Measurements from ENCODE around the gene MRPL32. TPM values are rescaled to one million over a fixed set of nuclear protein-coding genes. Genes with fewer than 3 reads are reported as not detected.

MRPL32 gene
- total and polyA plus RNA-seq, 2 donors (not counting 1 experiment from before 2014, with no cell fraction given), result 54.4 to 63.7 TPM

DNA sequence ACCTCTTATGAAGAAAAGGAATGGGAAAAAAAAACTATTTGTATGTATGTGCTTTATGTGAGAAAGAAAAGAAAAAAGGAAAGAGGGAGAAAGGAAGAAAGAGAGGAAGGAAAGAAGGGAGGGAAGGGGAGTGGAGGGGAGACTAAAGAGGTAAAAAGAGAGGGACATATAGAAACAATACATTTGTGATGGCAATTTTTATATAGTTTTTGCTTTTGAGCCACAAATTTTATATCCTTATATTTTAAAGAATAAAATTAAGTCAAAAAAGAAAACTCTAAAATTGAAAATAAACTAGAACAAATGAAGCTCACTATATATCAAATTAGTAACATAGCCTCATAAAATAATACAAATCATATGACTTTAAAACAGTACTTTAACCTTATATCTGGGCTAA lies 31.3 kb upstream of the MRPL32 start:
- no peak for DNase-seq (ENCODE audit: low read depth in 2 of 2)
- Histone ChIP-seq H3K4me3 (replicated peaks in 1 of 4; ENCODE audit: control extremely low read depth in 1 of 4, insufficient read depth in 1 of 4, low read depth in 3 of 4, low read length in 4 of 4) (no peak overlapping the region), H3K4me2 (ENCODE audit: extremely low read depth, insufficient read depth, low read length) (no peak overlapping the region), H4K20me1 (ENCODE audit: control insufficient read depth, extremely low read depth, insufficient read depth, low read length) (no peaks in the 10 kb centered on the region), H3K4me1 (ENCODE audit: control insufficient read depth, extremely low read depth, insufficient read depth, low read length) (no peaks in the 10 kb centered on the region), H3K9ac (ENCODE audit: insufficient read depth, low read length) (no peak overlapping the region), H2AFZ (ENCODE audit: low read length) (no peak overlapping the region), H3K27me3 (ENCODE audit: control insufficient read depth, insufficient read depth, low read length) (no peaks in the 10 kb centered on the region), H3K9me3 (ENCODE audit: control insufficient read depth, insufficient read depth, low read depth, low read length) (no peaks in the 10 kb centered on the region), H3K79me2 (ENCODE audit: control insufficient read depth, insufficient read depth, low read length) (no peaks in the 10 kb centered on the region), H3K27ac (ENCODE audit: insufficient read depth, low read length) (no peak overlapping the region), H3K36me3 (ENCODE audit: control insufficient read depth, insufficient read depth, low read length) (no peaks in the 10 kb centered on the region)
- no peak for TF ChIP-seq EZH2 (IDR thresholded peaks at IDR 0.05; ENCODE audit: low read length, missing control alignments)
- TF ChIP-seq, protein P1, sequence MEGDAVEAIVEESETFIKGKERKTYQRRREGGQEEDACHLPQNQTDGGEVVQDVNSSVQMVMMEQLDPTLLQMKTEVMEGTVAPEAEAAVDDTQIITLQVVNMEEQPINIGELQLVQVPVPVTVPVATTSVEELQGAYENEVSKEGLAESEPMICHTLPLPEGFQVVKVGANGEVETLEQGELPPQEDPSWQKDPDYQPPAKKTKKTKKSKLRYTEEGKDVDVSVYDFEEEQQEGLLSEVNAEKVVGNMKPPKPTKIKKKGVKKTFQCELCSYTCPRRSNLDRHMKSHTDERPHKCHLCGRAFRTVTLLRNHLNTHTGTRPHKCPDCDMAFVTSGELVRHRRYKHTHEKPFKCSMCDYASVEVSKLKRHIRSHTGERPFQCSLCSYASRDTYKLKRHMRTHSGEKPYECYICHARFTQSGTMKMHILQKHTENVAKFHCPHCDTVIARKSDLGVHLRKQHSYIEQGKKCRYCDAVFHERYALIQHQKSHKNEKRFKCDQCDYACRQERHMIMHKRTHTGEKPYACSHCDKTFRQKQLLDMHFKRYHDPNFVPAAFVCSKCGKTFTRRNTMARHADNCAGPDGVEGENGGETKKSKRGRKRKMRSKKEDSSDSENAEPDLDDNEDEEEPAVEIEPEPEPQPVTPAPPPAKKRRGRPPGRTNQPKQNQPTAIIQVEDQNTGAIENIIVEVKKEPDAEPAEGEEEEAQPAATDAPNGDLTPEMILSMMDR (conservative IDR thresholded peaks at IDR 0.05 in 1 of 2, IDR thresholded peaks at IDR 0.05 in 1 of 2; ENCODE audit: low read depth in 1 of 2, low read length in 2 of 2), result no peak

DNA sequence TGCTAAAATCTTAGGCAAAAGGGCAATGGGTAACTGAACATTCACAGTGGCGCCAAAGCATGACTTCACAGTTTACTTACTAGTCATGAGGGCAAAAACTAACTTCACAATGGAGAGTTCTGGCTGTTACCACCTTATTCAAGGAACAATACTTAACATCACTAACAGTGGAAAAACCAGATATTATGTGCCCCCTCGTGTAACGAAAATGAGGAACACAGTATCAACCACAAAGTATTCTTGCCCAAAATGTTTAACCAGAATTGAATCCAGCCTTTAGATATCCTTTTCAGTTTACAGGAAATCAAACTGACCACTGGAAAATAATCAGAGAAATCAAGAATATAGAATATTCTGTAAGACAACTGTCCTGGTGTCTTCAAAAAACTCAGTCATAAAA lies 29.8 kb upstream of the MRPL32 start:
- no peaks in the 10 kb centered on the region for H4K20me1 ChIP-seq (ENCODE audit: control insufficient read depth, extremely low read depth, insufficient read depth, low read length)
- no peak overlapping the region for H3K27ac ChIP-seq (ENCODE audit: insufficient read depth, low read length)
- H3K4me2 ChIP-seq (ENCODE audit: extremely low read depth, insufficient read depth, low read length), result no peak overlapping the region
- H3K9ac ChIP-seq (ENCODE audit: insufficient read depth, low read length), result no peak overlapping the region
- no peaks in the 10 kb centered on the region for H3K27me3 ChIP-seq (ENCODE audit: control insufficient read depth, insufficient read depth, low read length)
- H3K4me3 ChIP-seq (replicated peaks in 1 of 4; ENCODE audit: control extremely low read depth in 1 of 4, insufficient read depth in 1 of 4, low read depth in 3 of 4, low read length in 4 of 4), result no peak overlapping the region
- H3K4me1 ChIP-seq (ENCODE audit: control insufficient read depth, extremely low read depth, insufficient read depth, low read length), result no peaks in the 10 kb centered on the region
- no peak overlapping the region for H2AFZ ChIP-seq (ENCODE audit: low read length)
- no peak for DNase-seq (ENCODE audit: low read depth in 2 of 2)
- H3K79me2 ChIP-seq (ENCODE audit: control insufficient read depth, insufficient read depth, low read length), result no peaks in the 10 kb centered on the region
- H3K36me3 ChIP-seq (ENCODE audit: control insufficient read depth, insufficient read depth, low read length), result no peaks in the 10 kb centered on the region
- TF ChIP-seq, protein P1 (conservative IDR thresholded peaks at IDR 0.05 in 1 of 2, IDR thresholded peaks at IDR 0.05 in 1 of 2; ENCODE audit: low read depth in 1 of 2, low read length in 2 of 2), result no peak
- no peak for TF ChIP-seq EZH2 (IDR thresholded peaks at IDR 0.05; ENCODE audit: low read length, missing control alignments)
- H3K9me3 ChIP-seq (ENCODE audit: control insufficient read depth, insufficient read depth, low read depth, low read length), result no peaks in the 10 kb centered on the region

DNA sequence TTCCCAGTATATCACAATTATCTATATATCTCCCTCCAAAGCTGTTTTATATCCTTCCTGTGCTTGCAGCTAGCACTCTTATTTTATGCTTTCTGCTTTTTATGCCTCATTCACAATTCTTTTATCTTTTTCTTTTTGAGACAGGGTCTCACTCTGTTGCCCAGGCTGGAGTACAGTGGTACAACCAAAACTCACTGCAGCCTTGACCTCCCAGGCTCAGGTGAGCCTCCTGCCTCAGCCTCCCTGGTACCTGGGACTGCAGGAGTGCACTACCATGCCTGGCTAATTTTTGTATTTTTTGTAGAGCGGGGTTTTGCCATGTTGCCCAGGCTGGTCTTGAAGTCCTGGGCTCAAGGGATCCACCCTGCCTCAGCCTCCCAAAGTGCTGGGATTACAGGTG lies 26.0 kb upstream of the MRPL32 start:
- Histone ChIP-seq H2AFZ (ENCODE audit: low read length) (no peak overlapping the region), H3K36me3 (ENCODE audit: control insufficient read depth, insufficient read depth, low read length) (no peaks in the 10 kb centered on the region), H3K79me2 (ENCODE audit: control insufficient read depth, insufficient read depth, low read length) (peaks cover 5% of the 10 kb centered on the region), H3K9me3 (ENCODE audit: control insufficient read depth, insufficient read depth, low read depth, low read length) (no peaks in the 10 kb centered on the region), H4K20me1 (ENCODE audit: control insufficient read depth, extremely low read depth, insufficient read depth, low read length) (no peaks in the 10 kb centered on the region), H3K27ac (ENCODE audit: insufficient read depth, low read length) (no peak overlapping the region), H3K4me2 (ENCODE audit: extremely low read depth, insufficient read depth, low read length) (no peak overlapping the region), H3K9ac (ENCODE audit: insufficient read depth, low read length) (no peak overlapping the region), H3K4me3 (replicated peaks in 1 of 4; ENCODE audit: control extremely low read depth in 1 of 4, insufficient read depth in 1 of 4, low read depth in 3 of 4, low read length in 4 of 4) (no peak overlapping the region), H3K27me3 (ENCODE audit: control insufficient read depth, insufficient read depth, low read length) (no peaks in the 10 kb centered on the region), H3K4me1 (ENCODE audit: control insufficient read depth, extremely low read depth, insufficient read depth, low read length) (peaks cover 2% of the 10 kb centered on the region)
- no peak for TF ChIP-seq EZH2 (IDR thresholded peaks at IDR 0.05; ENCODE audit: low read length, missing control alignments)
- TF ChIP-seq, protein P1 (conservative IDR thresholded peaks at IDR 0.05 in 1 of 2, IDR thresholded peaks at IDR 0.05 in 1 of 2; ENCODE audit: low read depth in 1 of 2, low read length in 2 of 2), result no peak
- no peak for DNase-seq (ENCODE audit: low read depth in 2 of 2)

Measured in fibroblast of lung (primary cell).